H1 (cell line): Measurements from ENCODE around the gene DDA1. TPM values are rescaled to one million over a fixed set of nuclear protein-coding genes. Genes with fewer than 3 reads are reported as not detected.

Source experiments
- CBX5 ChIP-seq: fragments of 300-800, 300-1000 bp; sonication (generic); IDR thresholded peaks from 2 replicates; pipeline ENCODE4 v1.7.1; 2016; ENCODE audit warnings: antibody characterized with exemption, low read length, low read depth
- RAD21 ChIP-seq, 2 experiments: IDR thresholded peaks in 1 of 2; conservative IDR thresholded peaks in 1 of 2; 2 replicates each; pipeline ENCODE4 v1.6.1; 2011; ENCODE audit warnings: low read depth in 2 of 2, low read length in 2 of 2, improper control_type of control experiment in 1 of 2, inconsistent platforms in 1 of 2, mild to moderate bottlenecking in 1 of 2, moderate library complexity in 1 of 2
- RFX5 ChIP-seq: IDR thresholded peaks from 2 replicates; pipeline ENCODE4 v1.6.1; 2011; ENCODE audit warnings: low read depth, low read length, improper control_type of control experiment, borderline replicate concordance
- TBP ChIP-seq: IDR thresholded peaks from 2 replicates; pipeline ENCODE4 v1.6.1; 2011; ENCODE audit warnings: low read depth, low read length, improper control_type of control experiment
- polyA plus RNA-seq, 7 experiments: library from polyadenylated mRNA; depleted of rRNA in 3 of 7; stranded (reverse) in 5 of 7; unstranded in 2 of 7; fragments of >200 nt in 5 of 7; fragments of 200-250 nt in 2 of 7; gene quantifications; 1 replicate in 5 of 7; 2 replicates in 1 of 7; 4 replicates in 1 of 7; pipeline versions ENCODE4 v1.2.1 to v1.2.3, GENCODE V29; 2011 to 2013; ENCODE audit warnings: missing spikeins in 2 of 7, mixed read lengths in 2 of 7
- total RNA-seq: library from RNA; stranded (reverse); fragmentation: NEBNext Ultra II Directional; extraction: Animal tissue kit (Norgen Biotek cat#: 25700); gene quantifications from 2 replicates; pipeline ENCODE4 v1.2.1, GENCODE V29; 2021

DDA1 gene
- total and polyA plus RNA-seq, 2 of the 8 experiments (the other 6 are each of a cell fraction or from before 2014, with no cell fraction given) = 29.2 to 34.5 TPM

- TF ChIP-seq RAD21 (IDR thresholded peaks at IDR 0.05 in 1 of 2, conservative IDR thresholded peaks at IDR 0.05 in 1 of 2; ENCODE audit: low read depth in 2 of 2, low read length in 2 of 2) (no peak), RFX5 (no peak), CBX5 (no peak), TBP (no peak)
These were observed 28.5 kb downstream of the DDA1 start (continued) for GRCh38 chr19:17337675-17338432.
